Upper lobe of left lung (tissue), 4 donors: ENCODE measurements around the gene POLR3H.

ENCODE experiments used
- CTCF ChIP-seq, 6 experiments: fragments of 450-650 bp in 4 of 6; fragments of 200-600 bp in 2 of 6; sonication (generic) in 2 of 6; IDR thresholded peaks; one replicate each; pipeline ENCODE4 v1.5.1; 2016 to 2019; ENCODE audit warnings: antibody characterized with exemption in 6 of 6
- POLR2A ChIP-seq, 4 donors: fragments of 450-650 bp; IDR thresholded peaks; one replicate each; pipeline ENCODE4 v1.5.1; 2016 to 2017; ENCODE audit warnings: antibody characterized with exemption in 4 of 4, mild to moderate bottlenecking in 2 of 4

- no peak for TF ChIP-seq POLR2A (IDR thresholded peaks at IDR 0.05)
- TF ChIP-seq CTCF (IDR thresholded peaks at IDR 0.05) = no peak
These were observed 6.8 kb upstream of the POLR3H start for GRCh38 chr22:41550952-41551491.
